GM12878 (cell line): ENCODE measurements around the gene FMOD. TPM values are rescaled to one million over a fixed set of nuclear protein-coding genes. Genes with fewer than 3 reads are reported as not detected.

Source experiments
- ATF7 ChIP-seq: fragments of 450-650 bp; IDR thresholded peaks from 2 replicates; pipeline ENCODE4 v1.6.1; 2016; ENCODE audit warnings: low read depth, mild to moderate bottlenecking
- BACH1 ChIP-seq: fragments of 450-650 bp; IDR thresholded peaks from 2 replicates; pipeline ENCODE4 v1.6.1; 2017; ENCODE audit warnings: mild to moderate bottlenecking, borderline replicate concordance
- BMI1 ChIP-seq: fragments of 450-650 bp; IDR thresholded peaks from 2 replicates; pipeline ENCODE4 v1.6.1; 2016; ENCODE audit warnings: mild to moderate bottlenecking, moderate library complexity, borderline replicate concordance
- EGR1 ChIP-seq, 2 experiments: IDR thresholded peaks; 1 replicate in 1 of 2; 2 replicates in 1 of 2; pipeline ENCODE4 v1.6.1; 2011 to 2012; ENCODE audit warnings: low read depth in 2 of 2, low read length in 2 of 2, borderline replicate concordance in 1 of 2, mild to moderate bottlenecking in 1 of 2, moderate library complexity in 1 of 2
- EP300 ChIP-seq, 2 experiments: fragments of 150-350 bp in 1 of 2; IDR thresholded peaks; 2 replicates each; pipeline ENCODE4 v1.6.1; 2011 to 2012; ENCODE audit warnings: low read depth in 2 of 2, low read length in 2 of 2, borderline replicate concordance in 1 of 2, improper control_type of control experiment in 1 of 2, inconsistent platforms in 1 of 2; ENCODE audit not compliant: control insufficient read depth in 1 of 2
- ETV6 ChIP-seq, 2 experiments: fragments of 450-650 bp in 1 of 2; IDR thresholded peaks in 1 of 2; conservative IDR thresholded peaks in 1 of 2; 2 replicates each; pipeline ENCODE4 v1.6.1; 2014; ENCODE audit warnings: antibody characterized with exemption in 1 of 2, borderline replicate concordance in 1 of 2, low read depth in 1 of 2, mild to moderate bottlenecking in 1 of 2, moderate library complexity in 1 of 2
- GATAD2B ChIP-seq: fragments of 450-650 bp; conservative IDR thresholded peaks from 2 replicates; pipeline ENCODE4 v1.6.1; 2017; ENCODE audit warnings: low read depth, mild to moderate bottlenecking, moderate library complexity
- HDGF ChIP-seq: fragments of 450-650 bp; IDR thresholded peaks from 2 replicates; pipeline ENCODE4 v1.6.1; 2016; ENCODE audit warnings: antibody characterized with exemption
- MEF2A ChIP-seq: IDR thresholded peaks from 2 replicates; pipeline ENCODE4 v1.6.1; 2011; ENCODE audit warnings: low read depth, mild to moderate bottlenecking, low read length, moderate library complexity; ENCODE audit not compliant: insufficient read depth
- MEF2B ChIP-seq: fragments of 450-650 bp; IDR thresholded peaks from 2 replicates; pipeline ENCODE4 v1.6.1; 2018; ENCODE audit warnings: mild to moderate bottlenecking, moderate library complexity; ENCODE audit not compliant: partially characterized antibody, poor library complexity, severe bottlenecking
- NBN ChIP-seq: fragments of 450-650 bp; IDR thresholded peaks from 2 replicates; pipeline ENCODE4 v1.6.1; 2016
- RBBP5 ChIP-seq: fragments of 200-600 bp; sonication (generic); conservative IDR thresholded peaks from 2 replicates; pipeline ENCODE4 v1.6.1; 2016
- SPI1 ChIP-seq: IDR thresholded peaks from 2 replicates; pipeline ENCODE4 v1.6.1; 2011; ENCODE audit warnings: low read depth, mild to moderate bottlenecking, low read length, moderate library complexity, borderline replicate concordance; ENCODE audit not compliant: insufficient read depth
- TCF12 ChIP-seq: IDR thresholded peaks from 2 replicates; pipeline ENCODE4 v1.6.1; 2011; ENCODE audit warnings: low read depth, mild to moderate bottlenecking, low read length
- ZNF217 ChIP-seq: fragments of 450-650 bp; IDR thresholded peaks from 2 replicates; pipeline ENCODE4 v1.6.1; 2017; ENCODE audit warnings: antibody characterized with exemption, mild to moderate bottlenecking
- ZNF24 ChIP-seq: fragments of 450-650 bp; IDR thresholded peaks from 2 replicates; pipeline ENCODE4 v1.6.1; 2017; ENCODE audit warnings: antibody characterized with exemption, mild to moderate bottlenecking
- ZNF274 ChIP-seq: IDR thresholded peaks from one replicate; pipeline ENCODE4 v1.8.0; 2011; ENCODE audit not compliant: insufficient read length, insufficient read depth
- ZSCAN29 ChIP-seq: fragments of 450-650 bp; IDR thresholded peaks from 2 replicates; pipeline ENCODE4 v1.6.1; 2017; ENCODE audit warnings: mild to moderate bottlenecking, moderate library complexity
- ZZZ3 ChIP-seq: IDR thresholded peaks from 2 replicates; pipeline ENCODE4 v1.6.1; 2011; ENCODE audit warnings: low read depth; ENCODE audit not compliant: control insufficient read depth, insufficient read length
- polyA plus RNA-seq, 11 experiments: library from polyadenylated mRNA; depleted of rRNA in 4 of 11; unstranded in 6 of 11; stranded (reverse) in 5 of 11; fragments of >200 nt; fragmentation: Nextera tagmentation in 4 of 11; fragmentation: Illumina TruSeq in 1 of 11; extraction: Ambion mirVana in 4 of 11; extraction: Trizol in 1 of 11; gene quantifications; 1 replicate in 1 of 11; 2 replicates in 10 of 11; pipeline versions ENCODE4 v1.2.1 to v1.2.3, GENCODE V29; 2011 to 2016; ENCODE audit warnings: inconsistent platforms in 2 of 11, missing spikeins in 2 of 11, low read depth in 1 of 11
- total RNA-seq, 4 experiments: library from RNA; depleted of rRNA in 3 of 4; stranded (reverse); fragments of >200 nt in 3 of 4; fragmentation: Illumina TruSeq in 1 of 4; extraction: Trizol in 1 of 4; gene quantifications; 2 replicates each; pipeline versions ENCODE4 v1.2.1 to v1.2.3, GENCODE V29; 2013 to 2021
- TF ChIP-seq, protein P1 (sequence below): fragments of 450-650 bp; conservative IDR thresholded peaks from 2 replicates; pipeline ENCODE4 v1.6.1; 2017; ENCODE audit warnings: mild to moderate bottlenecking, moderate library complexity
- TF ChIP-seq, protein P2 (sequence below): fragments of 450-650 bp; IDR thresholded peaks from 2 replicates; pipeline ENCODE4 v1.6.1; 2017; ENCODE audit warnings: antibody characterized with exemption, mild to moderate bottlenecking, moderate library complexity
- TF ChIP-seq, protein P3 (sequence below): fragments of 450-650 bp; IDR thresholded peaks from 2 replicates; pipeline ENCODE4 v1.6.1; 2016; ENCODE audit warnings: mild to moderate bottlenecking
- TF ChIP-seq, protein P4 (sequence below): IDR thresholded peaks from 2 replicates; pipeline ENCODE4 v1.6.1; 2012; ENCODE audit warnings: low read depth, low read length, improper control_type of control experiment

Gene FMOD
- total and polyA plus RNA-seq, 10 of the 15 experiments (the other 5 are each of a cell fraction or from before 2014, with no cell fraction given): 0.03 to 0.26 (median 0.11) TPM; not detected in 7

DNA sequence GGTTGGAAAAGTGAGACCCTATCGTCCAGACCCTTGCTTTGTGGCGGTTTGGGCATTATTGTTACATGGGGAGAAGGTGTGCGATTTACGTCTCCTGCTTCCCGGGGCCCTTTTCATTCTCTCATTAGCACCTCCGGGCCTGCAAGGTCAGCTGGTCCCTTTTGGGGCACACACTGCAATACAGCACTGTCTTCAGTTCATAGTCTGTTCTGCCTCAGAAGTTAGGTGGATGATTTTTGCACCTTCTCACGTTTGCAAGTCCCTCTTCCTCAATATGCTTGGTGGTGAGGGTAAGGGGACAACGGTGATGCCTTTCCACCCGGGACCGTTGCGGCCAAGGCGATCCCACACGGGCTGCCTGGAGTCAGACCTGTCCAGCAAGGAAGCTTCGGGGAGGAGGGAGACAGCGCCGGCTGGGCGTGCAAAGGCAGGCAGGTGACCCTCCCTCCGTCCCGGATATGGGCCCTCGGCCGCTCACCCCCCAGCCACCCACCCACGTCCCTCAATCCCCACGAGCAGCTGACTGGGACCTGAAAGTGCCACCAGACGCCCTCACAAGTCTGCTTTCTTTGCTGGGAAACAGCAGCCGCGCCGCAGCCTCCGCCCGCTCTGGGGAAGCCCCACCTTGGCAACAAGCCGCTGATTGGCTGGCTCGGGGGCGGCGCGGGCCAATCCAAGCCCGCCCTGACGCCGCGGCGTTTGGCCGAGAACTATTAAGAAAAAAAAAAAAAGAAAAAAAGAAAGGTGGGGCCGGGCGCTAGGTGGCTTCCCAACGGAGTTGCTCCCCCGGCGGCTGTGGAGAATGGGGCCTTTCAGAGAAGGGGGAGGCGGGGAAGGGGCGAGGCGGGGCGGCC is 23.9 kb downstream of the FMOD start (continued):
- TF ChIP-seq, protein P1, sequence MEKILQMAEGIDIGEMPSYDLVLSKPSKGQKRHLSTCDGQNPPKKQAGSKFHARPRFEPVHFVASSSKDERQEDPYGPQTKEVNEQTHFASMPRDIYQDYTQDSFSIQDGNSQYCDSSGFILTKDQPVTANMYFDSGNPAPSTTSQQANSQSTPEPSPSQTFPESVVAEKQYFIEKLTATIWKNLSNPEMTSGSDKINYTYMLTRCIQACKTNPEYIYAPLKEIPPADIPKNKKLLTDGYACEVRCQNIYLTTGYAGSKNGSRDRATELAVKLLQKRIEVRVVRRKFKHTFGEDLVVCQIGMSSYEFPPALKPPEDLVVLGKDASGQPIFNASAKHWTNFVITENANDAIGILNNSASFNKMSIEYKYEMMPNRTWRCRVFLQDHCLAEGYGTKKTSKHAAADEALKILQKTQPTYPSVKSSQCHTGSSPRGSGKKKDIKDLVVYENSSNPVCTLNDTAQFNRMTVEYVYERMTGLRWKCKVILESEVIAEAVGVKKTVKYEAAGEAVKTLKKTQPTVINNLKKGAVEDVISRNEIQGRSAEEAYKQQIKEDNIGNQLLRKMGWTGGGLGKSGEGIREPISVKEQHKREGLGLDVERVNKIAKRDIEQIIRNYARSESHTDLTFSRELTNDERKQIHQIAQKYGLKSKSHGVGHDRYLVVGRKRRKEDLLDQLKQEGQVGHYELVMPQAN: peak; percentile 70
- TF ChIP-seq BMI1 (peak; percentile 36; the same call in 1 of the 2 replicates), TCF12 (peak; percentile 82), ETV6 (conservative IDR thresholded peaks at IDR 0.05 in 1 of 2, IDR thresholded peaks at IDR 0.05 in 1 of 2; ENCODE audit: borderline replicate concordance in 1 of 2, low read depth in 1 of 2) (peak in 1 of 2 experiments; percentile 25; a peak in 1 of 4 replicates), ATF7 (peak; percentile 86), ZSCAN29 (0 out of 2 replicates have a peak, but pooled peaks have one; percentile 47), EGR1 (IDR thresholded peaks at IDR 0.05; ENCODE audit: borderline replicate concordance in 1 of 2, low read depth in 2 of 2, low read length in 2 of 2) (peak in 1 of 2 experiments; percentile 92; a peak in 2 of 3 replicates), ZZZ3 (no peak), ZNF274 (no peak), MEF2A (no peak), ZNF217 (no peak; the same call in 1 of the 2 replicates), SPI1 (peak; percentile 54; the same call in 1 of the 2 replicates), BACH1 (peak; percentile 79; the same call in 1 of the 2 replicates), GATAD2B (peak; percentile 94), RBBP5 (no peak), MEF2B (peak; percentile 86), NBN (peak; percentile 72; the same call in 1 of the 2 replicates), ZNF24 (0 out of 2 replicates have a peak, but pooled peaks have one; percentile 5), EP300 (IDR thresholded peaks at IDR 0.05; ENCODE audit: borderline replicate concordance in 1 of 2, control insufficient read depth in 1 of 2, low read depth in 2 of 2, low read length in 2 of 2) (peak; percentile 62 to 85; a peak in 3 of 4 replicates), HDGF (peak; percentile 91)
- TF ChIP-seq, protein P2, sequence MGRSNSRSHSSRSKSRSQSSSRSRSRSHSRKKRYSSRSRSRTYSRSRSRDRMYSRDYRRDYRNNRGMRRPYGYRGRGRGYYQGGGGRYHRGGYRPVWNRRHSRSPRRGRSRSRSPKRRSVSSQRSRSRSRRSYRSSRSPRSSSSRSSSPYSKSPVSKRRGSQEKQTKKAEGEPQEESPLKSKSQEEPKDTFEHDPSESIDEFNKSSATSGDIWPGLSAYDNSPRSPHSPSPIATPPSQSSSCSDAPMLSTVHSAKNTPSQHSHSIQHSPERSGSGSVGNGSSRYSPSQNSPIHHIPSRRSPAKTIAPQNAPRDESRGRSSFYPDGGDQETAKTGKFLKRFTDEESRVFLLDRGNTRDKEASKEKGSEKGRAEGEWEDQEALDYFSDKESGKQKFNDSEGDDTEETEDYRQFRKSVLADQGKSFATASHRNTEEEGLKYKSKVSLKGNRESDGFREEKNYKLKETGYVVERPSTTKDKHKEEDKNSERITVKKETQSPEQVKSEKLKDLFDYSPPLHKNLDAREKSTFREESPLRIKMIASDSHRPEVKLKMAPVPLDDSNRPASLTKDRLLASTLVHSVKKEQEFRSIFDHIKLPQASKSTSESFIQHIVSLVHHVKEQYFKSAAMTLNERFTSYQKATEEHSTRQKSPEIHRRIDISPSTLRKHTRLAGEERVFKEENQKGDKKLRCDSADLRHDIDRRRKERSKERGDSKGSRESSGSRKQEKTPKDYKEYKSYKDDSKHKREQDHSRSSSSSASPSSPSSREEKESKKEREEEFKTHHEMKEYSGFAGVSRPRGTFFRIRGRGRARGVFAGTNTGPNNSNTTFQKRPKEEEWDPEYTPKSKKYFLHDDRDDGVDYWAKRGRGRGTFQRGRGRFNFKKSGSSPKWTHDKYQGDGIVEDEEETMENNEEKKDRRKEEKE: no peak
- TF ChIP-seq, protein P3, sequence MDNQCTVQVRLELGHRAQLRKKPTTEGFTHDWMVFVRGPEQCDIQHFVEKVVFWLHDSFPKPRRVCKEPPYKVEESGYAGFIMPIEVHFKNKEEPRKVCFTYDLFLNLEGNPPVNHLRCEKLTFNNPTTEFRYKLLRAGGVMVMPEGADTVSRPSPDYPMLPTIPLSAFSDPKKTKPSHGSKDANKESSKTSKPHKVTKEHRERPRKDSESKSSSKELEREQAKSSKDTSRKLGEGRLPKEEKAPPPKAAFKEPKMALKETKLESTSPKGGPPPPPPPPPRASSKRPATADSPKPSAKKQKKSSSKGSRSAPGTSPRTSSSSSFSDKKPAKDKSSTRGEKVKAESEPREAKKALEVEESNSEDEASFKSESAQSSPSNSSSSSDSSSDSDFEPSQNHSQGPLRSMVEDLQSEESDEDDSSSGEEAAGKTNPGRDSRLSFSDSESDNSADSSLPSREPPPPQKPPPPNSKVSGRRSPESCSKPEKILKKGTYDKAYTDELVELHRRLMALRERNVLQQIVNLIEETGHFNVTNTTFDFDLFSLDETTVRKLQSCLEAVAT: peak; percentile 77
- TF ChIP-seq, protein P4, sequence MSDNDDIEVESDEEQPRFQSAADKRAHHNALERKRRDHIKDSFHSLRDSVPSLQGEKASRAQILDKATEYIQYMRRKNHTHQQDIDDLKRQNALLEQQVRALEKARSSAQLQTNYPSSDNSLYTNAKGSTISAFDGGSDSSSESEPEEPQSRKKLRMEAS: no peak
